Common myeloid progenitor, CD34-positive (primary cell): ENCODE measurements around the gene NSD1.
A peak's percentile ranks its signal among the peaks of the same experiment; 100 is the strongest.
"Not testable (repeated sequence)": the region's sequence is repeated elsewhere in the genome, so short reads cannot be mapped to it uniquely, and the experiment has no call there.

Source experiments
- CTCF ChIA-PET: fragments of 350-600 bp; sonication (Branson Sonifier 250); formaldehyde crosslinking; loops from one replicate; lab custom pipeline; 2021; ENCODE audit warnings: antibody characterized with exemption; lab: Charles Lee
- POLR2A ChIA-PET: fragments of 350-600 bp; sonication (Branson Sonifier 250); formaldehyde crosslinking; loops from one replicate; lab custom pipeline; 2021; ENCODE audit warnings: antibody characterized with exemption; lab: Charles Lee
- DNase-seq, 3 donors: peaks; one replicate each; pipeline versions ENCODE4 v3.0.0 to v3.0.0-alpha.2; 2013
- H3K27ac ChIP-seq, 2 experiments: 1 replicate in 1 of 2; 2 replicates in 1 of 2; pipeline ENCODE4 v1.7.0; 2013; ENCODE audit warnings: inconsistent platforms in 2 of 2, low read length in 2 of 2, mild to moderate bottlenecking in 2 of 2, low read depth in 1 of 2, moderate library complexity in 1 of 2; ENCODE audit not compliant: severe bottlenecking in 2 of 2, insufficient read depth in 1 of 2, poor library complexity in 1 of 2
- H3K27me3 ChIP-seq, 5 experiments: replicated peaks in 2 of 5; 1 replicate in 3 of 5; 2 replicates in 2 of 5; pipeline versions ENCODE4 v1.6.1 to v1.7.0; 2013; ENCODE audit warnings: low read length in 4 of 5, mild to moderate bottlenecking in 2 of 5, moderate library complexity in 2 of 5, inconsistent platforms in 1 of 5; ENCODE audit not compliant: insufficient read depth in 5 of 5, control insufficient read depth in 4 of 5
- H3K36me3 ChIP-seq, 4 experiments: 1 replicate in 2 of 4; 2 replicates in 2 of 4; pipeline versions ENCODE4 v1.6.1 to v1.7.0; 2013; ENCODE audit warnings: low read length in 3 of 4, control low read depth in 1 of 4, mild to moderate bottlenecking in 1 of 4; ENCODE audit not compliant: control insufficient read depth in 4 of 4, insufficient read depth in 4 of 4
- H3K4me1 ChIP-seq, 4 experiments: 1 replicate in 3 of 4; 2 replicates in 1 of 4; pipeline versions ENCODE4 v1.6.1 to v1.7.1; 2013; ENCODE audit warnings: low read length in 3 of 4, mild to moderate bottlenecking in 3 of 4, control low read depth in 1 of 4, inconsistent platforms in 1 of 4, moderate library complexity in 1 of 4; ENCODE audit not compliant: control insufficient read depth in 4 of 4, insufficient read depth in 4 of 4; ENCODE audit errors: control extremely low read depth in 1 of 4
- H3K4me3 ChIP-seq, 7 experiments: 1 replicate in 4 of 7; 2 replicates in 3 of 7; pipeline versions ENCODE4 v1.5.1 to v1.7.0; 2013; ENCODE audit warnings: mild to moderate bottlenecking in 7 of 7, low read length in 6 of 7, moderate library complexity in 6 of 7, inconsistent platforms in 2 of 7, low read depth in 2 of 7, control low read depth in 1 of 7; ENCODE audit not compliant: insufficient read depth in 4 of 7, control insufficient read depth in 1 of 7; ENCODE audit errors: extremely low read depth in 1 of 7
- H3K9me3 ChIP-seq, 5 experiments: 1 replicate in 4 of 5; 2 replicates in 1 of 5; pipeline versions ENCODE4 v1.6.1 to v1.7.1; 2013; ENCODE audit warnings: low read length in 4 of 5, mild to moderate bottlenecking in 2 of 5, inconsistent platforms in 1 of 5, low read depth in 1 of 5, moderate library complexity in 1 of 5; ENCODE audit not compliant: control insufficient read depth in 4 of 5, insufficient read depth in 2 of 5; ENCODE audit errors: control extremely low read depth in 1 of 5
- WGBS: methylation state at CpG from one replicate; pipeline ENCODE4 v1.1.5; 2013; ENCODE audit not compliant: insufficient coverage; 5-methylcytosine and 5-hydroxymethylcytosine counted together

NSD1 gene

GRCh38 chr5:177304392-177305119 lies 171.0 kb downstream of the NSD1 start:
- Histone ChIP-seq H3K4me1 (peaks cover 28 to 95% (median 92%) of the 10 kb centered on the region in 4 experiments), H3K4me3 (peak overlapping the region; percentile 60 to 97 (median 86)), H3K36me3 (peaks cover 2 to 42% (median 9%) of the 10 kb centered on the region in 4 experiments), H3K27me3 (no peaks in the 10 kb centered on the region), H3K9me3 (no peaks in the 10 kb centered on the region), H3K27ac (peak overlapping the region; percentile 64 to 81)
- ChIA-PET POLR2A (no interaction called here), CTCF (interaction anchor here (1.3 kb wide), 1 partner anchor 56 kb away, joined by 3 read pairs; no protein-coding TSS in a partner anchor)
- no peak for DNase-seq
- WGBS: 57% methylated on average over 16 of the region's 19 CpGs

- not testable (repeated sequence) for DNase-seq, H3K9me3 ChIP-seq, H3K27ac ChIP-seq, H3K27me3 ChIP-seq
- WGBS: 97% methylated on average over 6 of the region's 11 CpGs
- H3K4me1 ChIP-seq: peaks cover 20 to 96% (median 93%) of the 10 kb centered on the region in 4 experiments
- peaks cover 0 to 47% (median 9%) of the 10 kb centered on the region in 4 experiments for H3K36me3 ChIP-seq
- peak overlapping the region in 3 of 7 experiments; percentile 13 to 69 (median 39) for H3K4me3 ChIP-seq
- CTCF ChIA-PET: interaction anchor here (1.2 to 5.6 kb wide), 2 partner anchors 10 to 14 kb away, joined by 5 to 32 read pairs; no protein-coding TSS in a partner anchor
- POLR2A ChIA-PET: interaction anchor here (0.6 kb wide), 1 partner anchor 38 kb away, joined by 4 read pairs; no protein-coding TSS in a partner anchor
These were observed 172.6 kb downstream of the NSD1 start for GRCh38 chr5:177306103-177306640.

- DNase-seq: peak; percentile 81 to 93 (median 92)
- H3K4me3 ChIP-seq: peak overlapping the region in 4 of 7 experiments; percentile 19 to 69 (median 44)
- ChIA-PET POLR2A (interaction anchor here (0.6 to 1.6 kb wide), 2 partner anchors 37 to 54 kb away, joined by 4 to 5 read pairs; no protein-coding TSS in a partner anchor), CTCF (interaction anchor here (1.0 to 5.6 kb wide), 8 partner anchors 9 to 195 kb away, joined by 3 to 42 read pairs (median 22); partner anchors contain the start of gene RGS14)
- no peaks in the 10 kb centered on the region for H3K9me3 ChIP-seq
- H3K4me1 ChIP-seq: peaks cover 14 to 96% (median 92%) of the 10 kb centered on the region in 4 experiments
- peaks cover 0 to 40% (median 7%) of the 10 kb centered on the region in 4 experiments for H3K36me3 ChIP-seq
- peak overlapping the region; percentile 44 to 76 for H3K27ac ChIP-seq
- H3K27me3 ChIP-seq: no peaks in the 10 kb centered on the region
- WGBS: 35% methylated on average over 7 of the region's 15 CpGs
These were observed 173.3 kb downstream of the NSD1 start for GRCh38 chr5:177306674-177307543.

- POLR2A ChIA-PET: interaction anchor here (1.6 kb wide), 1 partner anchor 54 kb away, joined by 5 read pairs; no protein-coding TSS in a partner anchor
- Histone ChIP-seq H3K4me1 (peaks cover 11 to 96% (median 90%) of the 10 kb centered on the region in 4 experiments), H3K36me3 (peaks cover 0 to 38% (median 7%) of the 10 kb centered on the region in 4 experiments), H3K9me3 (no peaks in the 10 kb centered on the region), H3K27ac (peak overlapping the region; percentile 44 to 76), H3K27me3 (no peaks in the 10 kb centered on the region), H3K4me3 (peak overlapping the region in 3 of 7 experiments; percentile 3 to 69 (median 19))
- DNase-seq: peak in 2 of 3 donors; percentile 46 to 60
- CTCF ChIA-PET: interaction anchor here (0.9 to 5.6 kb wide), 12 partner anchors 8 to 194 kb away, joined by 3 to 42 read pairs (median 8); partner anchors contain the start of gene RGS14
- WGBS: 80% methylated on average over 29 of the region's 43 CpGs
These were observed 174.2 kb downstream of the NSD1 start for GRCh38 chr5:177307544-177308363.

- peaks cover 0 to 38% (median 7%) of the 10 kb centered on the region in 4 experiments for H3K36me3 ChIP-seq
- 92% methylated on average over 11 of the region's 11 CpGs for WGBS
- no peaks in the 10 kb centered on the region for H3K9me3 ChIP-seq
- peaks cover 12 to 93% (median 90%) of the 10 kb centered on the region in 4 experiments for H3K4me1 ChIP-seq
- ChIA-PET POLR2A (interaction anchor here (1.6 kb wide), 1 partner anchor 53 kb away, joined by 5 read pairs; no protein-coding TSS in a partner anchor), CTCF (interaction anchor here (0.8 to 5.6 kb wide), 23 partner anchors 9 to 199 kb away, joined by 3 to 42 read pairs (median 7); partner anchors contain the start of genes LMAN2, PDLIM7, RGS14 and SLC34A1)
- no peaks in the 10 kb centered on the region for H3K27me3 ChIP-seq
- peak overlapping the region in 3 of 7 experiments; percentile 4 to 35 (median 4) for H3K4me3 ChIP-seq
- no peak for DNase-seq
- no peak overlapping the region for H3K27ac ChIP-seq
These were observed 175.2 kb downstream of the NSD1 start for GRCh38 chr5:177308740-177309139.
